ENCODE data around the gene HGF.

DNA sequence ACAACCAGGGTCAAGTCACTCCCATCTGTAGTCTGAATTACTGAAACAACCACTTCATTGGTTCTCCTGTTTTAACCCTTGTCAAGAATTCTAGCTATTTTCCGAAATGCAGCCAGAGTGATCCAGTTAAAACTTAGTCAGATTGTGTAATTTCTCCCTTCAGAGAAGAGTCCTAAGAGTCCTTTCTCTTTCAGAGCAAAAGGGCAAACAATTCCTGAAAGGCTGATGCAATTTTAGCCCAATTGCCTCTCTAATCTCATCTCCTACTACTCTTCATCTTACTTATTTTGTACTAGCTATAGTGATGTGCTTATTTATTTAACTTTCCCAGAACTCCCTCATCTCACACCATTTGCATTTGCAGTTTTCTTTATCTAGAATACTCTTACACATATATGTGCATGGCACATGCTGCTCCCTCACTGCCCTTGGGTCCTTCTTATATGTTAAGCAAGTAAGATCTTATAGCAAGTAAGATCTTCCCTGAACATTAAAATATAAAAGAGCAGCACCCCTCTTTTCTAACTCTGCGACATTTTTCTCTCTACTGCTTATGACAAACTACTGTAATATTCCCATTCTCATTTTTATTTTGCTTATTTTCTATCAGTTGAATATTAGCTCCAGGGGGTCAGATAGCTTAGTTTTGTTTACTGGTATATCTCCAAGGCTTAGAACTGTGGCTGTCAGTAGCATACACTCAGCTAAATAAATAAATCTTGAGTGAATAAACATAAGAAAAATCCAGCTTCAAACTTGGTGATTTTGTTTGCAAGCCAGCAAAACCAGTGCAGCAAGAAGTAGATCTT lies 44.6 kb downstream of the HGF start:
- TF ChIP-seq, protein P1, sequence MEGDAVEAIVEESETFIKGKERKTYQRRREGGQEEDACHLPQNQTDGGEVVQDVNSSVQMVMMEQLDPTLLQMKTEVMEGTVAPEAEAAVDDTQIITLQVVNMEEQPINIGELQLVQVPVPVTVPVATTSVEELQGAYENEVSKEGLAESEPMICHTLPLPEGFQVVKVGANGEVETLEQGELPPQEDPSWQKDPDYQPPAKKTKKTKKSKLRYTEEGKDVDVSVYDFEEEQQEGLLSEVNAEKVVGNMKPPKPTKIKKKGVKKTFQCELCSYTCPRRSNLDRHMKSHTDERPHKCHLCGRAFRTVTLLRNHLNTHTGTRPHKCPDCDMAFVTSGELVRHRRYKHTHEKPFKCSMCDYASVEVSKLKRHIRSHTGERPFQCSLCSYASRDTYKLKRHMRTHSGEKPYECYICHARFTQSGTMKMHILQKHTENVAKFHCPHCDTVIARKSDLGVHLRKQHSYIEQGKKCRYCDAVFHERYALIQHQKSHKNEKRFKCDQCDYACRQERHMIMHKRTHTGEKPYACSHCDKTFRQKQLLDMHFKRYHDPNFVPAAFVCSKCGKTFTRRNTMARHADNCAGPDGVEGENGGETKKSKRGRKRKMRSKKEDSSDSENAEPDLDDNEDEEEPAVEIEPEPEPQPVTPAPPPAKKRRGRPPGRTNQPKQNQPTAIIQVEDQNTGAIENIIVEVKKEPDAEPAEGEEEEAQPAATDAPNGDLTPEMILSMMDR (IDR thresholded peaks at IDR 0.05), result no peak
- TF ChIP-seq POLR2A (IDR thresholded peaks at IDR 0.05) (no peak), POLR2AphosphoS5 (IDR thresholded peaks at IDR 0.05) (no peak), EP300 (IDR thresholded peaks at IDR 0.05; ENCODE audit: low read depth) (no peak)
